ENCODE measurements around the gene MMP25. TPM values are rescaled to one million over a fixed set of nuclear protein-coding genes. Genes with fewer than 3 reads are reported as not detected.

Gene MMP25
- total and polyA plus RNA-seq, 10 of the 15 experiments (the other 5 are each of a cell fraction or from before 2014, with no cell fraction given) = 0.03 to 0.36 (median 0.13) TPM; not detected in 1

GRCh38 chr16:3050487-3050886, 4.1 kb downstream of the MMP25 start:
- no TSS peak for BruUV-seq (replicated peaks)
- 14% methylated on average over 5 of the region's 5 CpGs for WGBS (ENCODE audit: insufficient coverage, insufficient replicate concordance, low lambda C conversion rate, missing lambda C conversion rate)
- no peak for FAIRE-seq
- intact Hi-C loops (cut with micrococcal nuclease; ENCODE audit: unreplicated experiment) = no loop called here
- no peak overlapping the region for H3K4me3 ChIP-seq
- no peaks in the 10 kb centered on the region; a peak in 2 of 4 replicates for H3K27me3 ChIP-seq (replicated peaks in 1 of 2; ENCODE audit: control insufficient read depth in 2 of 2, insufficient read depth in 2 of 2, low read length in 1 of 2)
- no peaks in the 10 kb centered on the region for H4K20me1 ChIP-seq (ENCODE audit: control insufficient read depth, insufficient read depth)
- no peaks in the 10 kb centered on the region for H3K36me3 ChIP-seq (ENCODE audit: control insufficient read depth in 2 of 2, insufficient read depth in 2 of 2, low read length in 1 of 2)
- no peak for TF ChIP-seq TCF12 (IDR thresholded peaks at IDR 0.05; ENCODE audit: low read depth, low read length)
- TF ChIP-seq ETV6 (conservative IDR thresholded peaks at IDR 0.05 in 1 of 2, IDR thresholded peaks at IDR 0.05 in 1 of 2; ENCODE audit: borderline replicate concordance in 1 of 2, low read depth in 1 of 2) = no peak
- no peak for TF ChIP-seq ZZZ3 (IDR thresholded peaks at IDR 0.05; ENCODE audit: control insufficient read depth, insufficient read length, low read depth)
- TF ChIP-seq POU2F2 (IDR thresholded peaks at IDR 0.05; ENCODE audit: borderline replicate concordance, low read depth, low read length) = no peak
- ChIA-PET CTCF (interaction anchor here (3.7 to 5.6 kb wide), 3 partner anchors 9 to 22 kb away, joined by 18 to 28 read pairs (median 23); no protein-coding TSS in a partner anchor), SMC1A (ENCODE audit: uncharacterized antibody, unreplicated experiment) (no interaction called here), RAD21 (ENCODE audit: unreplicated experiment) (no interaction called here), POLR2A (no interaction called here)
- H3K4me2 ChIP-seq (ENCODE audit: control insufficient read depth, insufficient read depth) = no peak overlapping the region
- H3K9me3 ChIP-seq (replicated peaks; ENCODE audit: control insufficient read depth, insufficient read depth, low read length) = no peaks in the 10 kb centered on the region
- no peak overlapping the region for H3K9ac ChIP-seq (ENCODE audit: control insufficient read depth, insufficient read depth, low read length)
- no peak overlapping the region for H3K27ac ChIP-seq (ENCODE audit: control insufficient read depth, insufficient read depth)
- ATAC-seq = no peak
- H2AFZ ChIP-seq (ENCODE audit: control insufficient read depth, low read depth, low read length) = no peak overlapping the region
- in situ Hi-C loops (cut with MboI) = no loop called here
- no peak for DNase-seq (ENCODE audit: low read depth, low spot score)
- peaks cover 6% of the 10 kb centered on the region for H3K4me1 ChIP-seq (ENCODE audit: control insufficient read depth, insufficient read depth, low read length)
- H3K79me2 ChIP-seq (ENCODE audit: control insufficient read depth, insufficient read depth, low read length) = no peaks in the 10 kb centered on the region

- FAIRE-seq = no peak
- H3K27ac ChIP-seq (ENCODE audit: control insufficient read depth, insufficient read depth) = no peak overlapping the region
- H3K27me3 ChIP-seq (replicated peaks in 1 of 2; ENCODE audit: control insufficient read depth in 2 of 2, insufficient read depth in 2 of 2, low read length in 1 of 2) = no peaks in the 10 kb centered on the region; a peak in 2 of 4 replicates
- no peaks in the 10 kb centered on the region for H3K9me3 ChIP-seq (replicated peaks; ENCODE audit: control insufficient read depth, insufficient read depth, low read length)
- intact Hi-C loops (cut with micrococcal nuclease; ENCODE audit: unreplicated experiment) = no loop called here
- CTCF ChIA-PET = interaction anchor here (0.6 to 5.6 kb wide), 4 partner anchors 8 to 349 kb away, joined by 3 to 28 read pairs (median 14); no protein-coding TSS in a partner anchor
- SMC1A ChIA-PET (ENCODE audit: uncharacterized antibody, unreplicated experiment) = no interaction called here
- POLR2A ChIA-PET = no interaction called here
- no peak for DNase-seq (ENCODE audit: low read depth, low spot score)
- RAD21 ChIA-PET (ENCODE audit: unreplicated experiment) = no interaction called here
- H3K36me3 ChIP-seq (ENCODE audit: control insufficient read depth in 2 of 2, insufficient read depth in 2 of 2, low read length in 1 of 2) = no peaks in the 10 kb centered on the region
- no peak for ATAC-seq
- no peaks in the 10 kb centered on the region for H4K20me1 ChIP-seq (ENCODE audit: control insufficient read depth, insufficient read depth)
- in situ Hi-C loops (cut with MboI) = no loop called here
- H3K4me1 ChIP-seq (ENCODE audit: control insufficient read depth, insufficient read depth, low read length) = peaks cover 8% of the 10 kb centered on the region
- H2AFZ ChIP-seq (ENCODE audit: control insufficient read depth, low read depth, low read length) = no peak overlapping the region
- no TSS peak for BruUV-seq (replicated peaks)
- no peaks in the 10 kb centered on the region for H3K79me2 ChIP-seq (ENCODE audit: control insufficient read depth, insufficient read depth, low read length)
- no peak overlapping the region for H3K4me2 ChIP-seq (ENCODE audit: control insufficient read depth, insufficient read depth)
- H3K9ac ChIP-seq (ENCODE audit: control insufficient read depth, insufficient read depth, low read length) = no peak overlapping the region
- WGBS (ENCODE audit: insufficient coverage, insufficient replicate concordance, low lambda C conversion rate, missing lambda C conversion rate) = 44% methylated on average over 4 of the region's 4 CpGs
- H3K4me3 ChIP-seq = no peak overlapping the region
- TF ChIP-seq ZZZ3 (IDR thresholded peaks at IDR 0.05; ENCODE audit: control insufficient read depth, insufficient read length, low read depth) (no peak), PKNOX1 (IDR thresholded peaks at IDR 0.05) (no peak), ZBED1 (IDR thresholded peaks at IDR 0.05; ENCODE audit: borderline replicate concordance) (no peak), ZBTB11 (CRISPR knock-in tag; IDR thresholded peaks at IDR 0.05) (no peak), GABPA (IDR thresholded peaks at IDR 0.05; ENCODE audit: low read depth) (no peak), CEBPZ (IDR thresholded peaks at IDR 0.05; ENCODE audit: low read depth, low read length) (no peak)
These were observed 4.6 kb downstream of the MMP25 start for GRCh38 chr16:3051009-3051408.
